ENCODE measurements around the gene MYO6.

Gene MYO6

GRCh38 chr6:75848274-75848673 lies 99.2 kb downstream of the MYO6 start:
- H3K27ac ChIP-seq, result peak overlapping the region; percentile 93
- TF ChIP-seq ZFX (IDR thresholded peaks at IDR 0.05; ENCODE audit: borderline replicate concordance), result no peak
- TF ChIP-seq, protein P1, sequence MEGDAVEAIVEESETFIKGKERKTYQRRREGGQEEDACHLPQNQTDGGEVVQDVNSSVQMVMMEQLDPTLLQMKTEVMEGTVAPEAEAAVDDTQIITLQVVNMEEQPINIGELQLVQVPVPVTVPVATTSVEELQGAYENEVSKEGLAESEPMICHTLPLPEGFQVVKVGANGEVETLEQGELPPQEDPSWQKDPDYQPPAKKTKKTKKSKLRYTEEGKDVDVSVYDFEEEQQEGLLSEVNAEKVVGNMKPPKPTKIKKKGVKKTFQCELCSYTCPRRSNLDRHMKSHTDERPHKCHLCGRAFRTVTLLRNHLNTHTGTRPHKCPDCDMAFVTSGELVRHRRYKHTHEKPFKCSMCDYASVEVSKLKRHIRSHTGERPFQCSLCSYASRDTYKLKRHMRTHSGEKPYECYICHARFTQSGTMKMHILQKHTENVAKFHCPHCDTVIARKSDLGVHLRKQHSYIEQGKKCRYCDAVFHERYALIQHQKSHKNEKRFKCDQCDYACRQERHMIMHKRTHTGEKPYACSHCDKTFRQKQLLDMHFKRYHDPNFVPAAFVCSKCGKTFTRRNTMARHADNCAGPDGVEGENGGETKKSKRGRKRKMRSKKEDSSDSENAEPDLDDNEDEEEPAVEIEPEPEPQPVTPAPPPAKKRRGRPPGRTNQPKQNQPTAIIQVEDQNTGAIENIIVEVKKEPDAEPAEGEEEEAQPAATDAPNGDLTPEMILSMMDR (IDR thresholded peaks at IDR 0.05), result no peak

GRCh38 chr6:75849329-75850025 lies 100.4 kb downstream of the MYO6 start:
- peak overlapping the region; percentile 93 for H3K27ac ChIP-seq
- TF ChIP-seq ZFX (IDR thresholded peaks at IDR 0.05; ENCODE audit: borderline replicate concordance), result no peak
- TF ChIP-seq, protein P1 (IDR thresholded peaks at IDR 0.05), result no peak

GRCh38 chr6:75850026-75850833 lies 101.2 kb downstream of the MYO6 start:
- H3K27ac ChIP-seq, result peak overlapping the region; percentile 93
- TF ChIP-seq, protein P1 (IDR thresholded peaks at IDR 0.05), result no peak
- TF ChIP-seq ZFX (IDR thresholded peaks at IDR 0.05; ENCODE audit: borderline replicate concordance), result no peak

- no peak for TF ChIP-seq ZFX (IDR thresholded peaks at IDR 0.05; ENCODE audit: borderline replicate concordance)
- TF ChIP-seq, protein P1 (IDR thresholded peaks at IDR 0.05), result no peak
- H3K27ac ChIP-seq, result peak overlapping the region; percentile 62
These were observed 103.7 kb downstream of the MYO6 start for GRCh38 chr6:75852721-75853120.

DNA sequence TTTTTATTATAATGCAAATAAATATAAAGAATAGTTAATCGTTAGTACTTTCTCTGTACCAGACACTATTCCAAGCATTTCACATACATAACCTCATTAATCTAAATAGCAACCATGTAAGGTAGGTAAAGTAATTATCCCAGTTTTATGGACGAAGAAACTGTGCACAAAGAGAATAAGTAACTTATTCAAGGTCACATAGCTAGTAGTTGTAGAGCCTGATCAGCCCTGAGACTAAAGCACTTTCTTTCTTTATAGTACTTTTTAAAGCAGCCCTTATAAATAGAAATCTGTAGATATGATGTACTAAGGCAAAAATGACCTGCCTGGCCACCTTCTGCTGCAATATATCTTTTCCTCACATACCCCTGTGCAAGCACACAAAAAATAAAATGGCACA lies 104.8 kb downstream of the MYO6 start:
- no peak overlapping the region for H3K27ac ChIP-seq
- TF ChIP-seq ZFX (IDR thresholded peaks at IDR 0.05; ENCODE audit: borderline replicate concordance), result no peak
- TF ChIP-seq, protein P1 (IDR thresholded peaks at IDR 0.05), result no peak

GRCh38 chr6:75855052-75855451 lies 106.0 kb downstream of the MYO6 start:
- TF ChIP-seq, protein P1 (IDR thresholded peaks at IDR 0.05), result peak; percentile 77
- no peak for TF ChIP-seq ZFX (IDR thresholded peaks at IDR 0.05; ENCODE audit: borderline replicate concordance)
- H3K27ac ChIP-seq, result no peak overlapping the region

DNA sequence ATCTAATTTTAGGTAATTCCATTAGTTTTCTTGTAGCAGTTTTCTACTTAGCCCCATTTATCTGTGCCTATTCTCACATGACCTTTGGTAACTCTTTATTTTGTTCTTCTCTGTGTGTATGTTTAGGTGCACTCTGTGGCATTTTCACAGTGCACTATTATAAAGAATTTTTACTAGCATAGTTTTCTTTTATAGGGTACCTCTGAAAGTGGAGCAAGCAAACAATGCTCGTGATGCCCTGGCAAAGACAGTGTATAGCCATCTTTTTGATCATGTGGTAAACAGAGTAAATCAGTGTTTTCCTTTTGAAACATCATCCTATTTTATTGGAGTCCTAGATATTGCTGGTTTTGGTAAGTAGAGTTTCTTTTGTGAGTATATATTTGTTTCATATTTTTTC lies 107.9 kb downstream of the MYO6 start:
- no peak for TF ChIP-seq ZFX (IDR thresholded peaks at IDR 0.05; ENCODE audit: borderline replicate concordance)
- TF ChIP-seq, protein P1 (IDR thresholded peaks at IDR 0.05), result no peak

More for the DNA sequence above, 107.9 kb downstream of the MYO6 start:
- H3K27ac ChIP-seq, result no peak overlapping the region

Data from 22Rv1 (cell line).